ENCODE data around the gene MACROH2A1. TPM values are rescaled to one million over a fixed set of nuclear protein-coding genes. Genes with fewer than 3 reads are reported as not detected.

MACROH2A1 gene
- total and polyA plus RNA-seq, 5 donors from 2014 or later = 126 to 161 (median 140) TPM

DNA sequence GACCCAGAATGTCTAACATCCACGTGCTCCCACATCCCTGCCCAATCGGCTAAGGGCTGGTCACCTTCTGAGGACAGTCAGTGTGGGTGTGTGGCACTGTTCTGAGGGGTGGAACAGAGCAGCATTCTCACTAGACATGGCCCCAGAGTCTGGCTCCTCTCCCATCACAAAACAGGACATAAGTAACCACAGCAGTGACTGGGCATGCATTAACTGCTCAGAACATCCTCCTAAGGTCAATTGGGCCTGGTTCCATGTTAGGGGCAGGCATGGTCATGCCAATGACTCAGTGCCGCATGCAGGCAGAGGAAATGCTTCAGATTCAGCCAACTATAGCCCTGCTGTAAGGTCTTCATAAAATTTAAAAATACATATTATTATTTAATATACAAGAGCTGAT, 12.9 kb downstream of the MACROH2A1 start:
- Histone ChIP-seq H3K27me3 (ENCODE audit: control insufficient read depth, insufficient read depth, low read length) (no peaks in the 10 kb centered on the region), H3K4me1 (ENCODE audit: control insufficient read depth, insufficient read depth, low read length, poor library complexity, severe bottlenecking) (no peaks in the 10 kb centered on the region), H3K36me3 (ENCODE audit: control insufficient read depth, insufficient read depth, low read length) (peaks cover 84% of the 10 kb centered on the region), H3K27ac (ENCODE audit: insufficient read depth, low read length, poor library complexity, severe bottlenecking) (no peak overlapping the region), H3K4me3 (ENCODE audit: low read depth, low read length) (no peak overlapping the region), H3K9me3 (ENCODE audit: control insufficient read depth in 2 of 2, low read length in 2 of 2) (no peaks in the 10 kb centered on the region)
- DNase-seq = no peak
- Mint-ChIP-seq H3K27me3 (no peaks in the 10 kb centered on the region), H3K9me3 (no peaks in the 10 kb centered on the region), H3K27ac (no peak overlapping the region), H3K36me3 (peaks cover 66% of the 10 kb centered on the region), H3K4me1 (peaks cover 11 to 67% (median 38%) of the 10 kb centered on the region in 4 donors), H3K4me3 (no peak overlapping the region)
- no peak for ATAC-seq (ENCODE audit: low read depth in 2 of 2)

DNA sequence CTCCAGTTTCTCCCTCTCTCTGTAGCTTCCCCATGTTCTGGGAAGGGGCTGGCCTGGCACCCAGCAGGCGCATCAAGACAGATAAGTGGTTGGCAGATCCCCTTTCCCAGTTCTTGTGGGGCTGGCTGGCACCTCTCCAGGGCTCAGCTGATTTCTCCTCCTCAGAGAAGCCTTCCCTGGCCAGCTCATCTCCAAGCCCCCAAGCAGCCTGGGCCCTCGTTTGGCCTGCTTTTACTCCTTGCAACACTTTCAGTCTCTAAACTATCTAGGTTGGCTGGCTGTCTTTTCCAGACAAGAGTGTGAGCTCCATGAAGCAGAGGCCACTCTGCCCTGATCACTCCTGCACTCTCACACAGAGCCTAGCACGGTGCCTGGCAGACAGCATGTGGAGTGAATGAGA, 13.5 kb downstream of the MACROH2A1 start:
- H3K4me1 Mint-ChIP-seq = peaks cover 16 to 65% (median 38%) of the 10 kb centered on the region in 4 donors
- Histone ChIP-seq H3K4me3 (ENCODE audit: low read depth, low read length) (no peak overlapping the region), H3K27me3 (ENCODE audit: control insufficient read depth, insufficient read depth, low read length) (no peaks in the 10 kb centered on the region), H3K4me1 (ENCODE audit: control insufficient read depth, insufficient read depth, low read length, poor library complexity, severe bottlenecking) (no peaks in the 10 kb centered on the region), H3K36me3 (ENCODE audit: control insufficient read depth, insufficient read depth, low read length) (peaks cover 88% of the 10 kb centered on the region), H3K27ac (ENCODE audit: insufficient read depth, low read length, poor library complexity, severe bottlenecking) (no peak overlapping the region), H3K9me3 (ENCODE audit: control insufficient read depth in 2 of 2, low read length in 2 of 2) (no peaks in the 10 kb centered on the region)
- no peak overlapping the region for H3K4me3 Mint-ChIP-seq
- DNase-seq (no peak), ATAC-seq (ENCODE audit: low read depth in 2 of 2) (no peak)
- no peaks in the 10 kb centered on the region for H3K9me3 Mint-ChIP-seq
- no peak overlapping the region for H3K27ac Mint-ChIP-seq
- H3K36me3 Mint-ChIP-seq = peaks cover 70% of the 10 kb centered on the region
- no peaks in the 10 kb centered on the region for H3K27me3 Mint-ChIP-seq

DNA sequence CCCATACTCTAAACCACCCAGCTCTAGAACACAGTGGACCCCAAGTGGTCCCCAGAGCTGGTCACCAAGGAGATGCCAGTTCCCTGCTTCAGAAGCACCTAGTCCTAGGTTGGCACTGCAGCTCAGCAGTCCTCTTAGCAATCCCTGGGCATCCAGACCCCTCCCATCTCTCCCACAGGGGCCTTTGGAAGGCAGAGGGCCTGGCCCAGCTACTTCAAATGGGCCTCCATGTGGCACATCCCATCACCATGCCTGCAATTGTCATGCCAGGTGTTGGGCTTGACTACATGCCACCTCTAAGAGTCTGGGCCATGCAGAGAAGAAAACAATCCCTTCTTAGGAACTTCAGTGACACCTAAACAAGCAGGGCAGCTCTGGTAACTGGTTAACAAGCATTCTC, 14.1 kb downstream of the MACROH2A1 start:
- no peak overlapping the region for H3K4me3 ChIP-seq (ENCODE audit: low read depth, low read length)
- H3K27me3 Mint-ChIP-seq = no peaks in the 10 kb centered on the region
- H3K36me3 ChIP-seq (ENCODE audit: control insufficient read depth, insufficient read depth, low read length) = peaks cover 91% of the 10 kb centered on the region
- H3K9me3 Mint-ChIP-seq = no peaks in the 10 kb centered on the region
- DNase-seq = no peak
- no peak overlapping the region for H3K27ac Mint-ChIP-seq
- ATAC-seq (ENCODE audit: low read depth in 2 of 2) = no peak
- H3K27me3 ChIP-seq (ENCODE audit: control insufficient read depth, insufficient read depth, low read length) = no peaks in the 10 kb centered on the region
- H3K27ac ChIP-seq (ENCODE audit: insufficient read depth, low read length, poor library complexity, severe bottlenecking) = no peak overlapping the region
- peaks cover 16 to 58% (median 36%) of the 10 kb centered on the region in 4 donors for H3K4me1 Mint-ChIP-seq
- no peaks in the 10 kb centered on the region for H3K4me1 ChIP-seq (ENCODE audit: control insufficient read depth, insufficient read depth, low read length, poor library complexity, severe bottlenecking)
- H3K36me3 Mint-ChIP-seq = peaks cover 75% of the 10 kb centered on the region
- no peaks in the 10 kb centered on the region for H3K9me3 ChIP-seq (ENCODE audit: control insufficient read depth in 2 of 2, low read length in 2 of 2)
- H3K4me3 Mint-ChIP-seq = no peak overlapping the region

DNA sequence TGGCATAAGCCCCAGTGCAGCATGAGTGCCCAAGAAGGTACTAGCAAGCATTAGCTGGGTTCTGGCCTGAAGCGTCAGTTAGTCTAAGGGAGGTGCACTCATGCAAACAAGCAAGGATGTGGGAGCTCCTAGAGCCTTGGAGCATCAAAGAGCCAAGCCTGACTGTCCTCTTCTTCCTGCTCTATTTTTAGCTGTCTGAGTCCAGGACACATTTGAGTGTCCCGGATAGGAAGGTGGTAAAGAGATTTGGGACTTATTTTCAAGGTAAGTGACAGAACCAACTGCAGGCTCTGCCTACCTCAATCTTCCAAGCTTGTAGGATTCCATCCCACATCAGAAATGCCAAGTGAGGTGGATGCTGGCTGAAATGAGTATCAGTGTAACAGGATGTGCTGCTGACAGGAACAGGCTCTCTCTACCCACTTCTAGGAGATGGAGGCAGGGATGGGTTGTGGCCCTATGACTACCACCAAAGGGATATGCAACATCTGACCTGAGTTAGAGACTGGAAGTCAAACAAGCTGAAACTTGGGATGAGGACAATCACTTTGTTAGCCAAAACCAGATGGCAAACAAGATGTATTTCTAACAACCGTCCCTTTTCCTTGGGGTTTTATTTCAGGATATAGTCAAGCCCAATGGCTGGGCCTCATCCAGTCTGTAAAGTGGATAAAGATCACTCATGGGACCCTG, 15.1 kb downstream of the MACROH2A1 start:
- Histone ChIP-seq H3K9me3 (ENCODE audit: control insufficient read depth in 2 of 2, low read length in 2 of 2) (no peaks in the 10 kb centered on the region), H3K36me3 (ENCODE audit: control insufficient read depth, insufficient read depth, low read length) (peaks cover 97% of the 10 kb centered on the region), H3K4me3 (ENCODE audit: low read depth, low read length) (no peak overlapping the region), H3K4me1 (ENCODE audit: control insufficient read depth, insufficient read depth, low read length, poor library complexity, severe bottlenecking) (peaks cover 5% of the 10 kb centered on the region), H3K27ac (ENCODE audit: insufficient read depth, low read length, poor library complexity, severe bottlenecking) (no peak overlapping the region), H3K27me3 (ENCODE audit: control insufficient read depth, insufficient read depth, low read length) (no peaks in the 10 kb centered on the region)
- Mint-ChIP-seq H3K4me1 (peaks cover 16 to 56% (median 37%) of the 10 kb centered on the region in 4 donors), H3K9me3 (no peaks in the 10 kb centered on the region), H3K27me3 (no peaks in the 10 kb centered on the region), H3K27ac (peak overlapping the region in 1 of 3 donors; percentile 47), H3K4me3 (no peak overlapping the region), H3K36me3 (peaks cover 80% of the 10 kb centered on the region)
- no peak for DNase-seq
- ATAC-seq (ENCODE audit: low read depth in 2 of 2) = no peak

DNA sequence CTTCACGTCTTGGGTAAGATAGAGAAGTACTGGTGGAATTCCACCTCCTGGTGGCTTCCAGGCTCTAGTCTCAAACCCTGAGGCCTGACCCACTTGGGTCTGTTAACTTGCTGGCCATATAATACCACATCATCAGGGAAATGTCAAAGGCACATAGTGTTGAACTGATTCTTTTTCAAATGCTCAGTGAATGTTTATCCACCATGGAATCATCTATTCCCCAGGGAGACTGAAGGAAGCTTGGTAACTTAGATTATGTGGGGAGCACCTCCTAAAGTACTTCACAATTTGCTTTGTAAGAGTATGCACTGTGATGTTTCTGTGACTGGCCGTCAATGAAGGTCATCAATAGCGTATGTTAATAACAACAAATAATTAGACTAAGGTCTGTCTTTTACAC, 16.1 kb downstream of the MACROH2A1 start:
- Mint-ChIP-seq H3K9me3 (no peaks in the 10 kb centered on the region), H3K4me1 (peaks cover 16 to 57% (median 42%) of the 10 kb centered on the region in 4 donors), H3K27ac (no peak overlapping the region), H3K4me3 (no peak overlapping the region), H3K36me3 (peaks cover 80% of the 10 kb centered on the region), H3K27me3 (no peaks in the 10 kb centered on the region)
- no peak for ATAC-seq (ENCODE audit: low read depth in 2 of 2)
- no peak overlapping the region for H3K27ac ChIP-seq (ENCODE audit: insufficient read depth, low read length, poor library complexity, severe bottlenecking)
- H3K27me3 ChIP-seq (ENCODE audit: control insufficient read depth, insufficient read depth, low read length) = no peaks in the 10 kb centered on the region
- no peak overlapping the region for H3K4me3 ChIP-seq (ENCODE audit: low read depth, low read length)
- DNase-seq = no peak
- H3K4me1 ChIP-seq (ENCODE audit: control insufficient read depth, insufficient read depth, low read length, poor library complexity, severe bottlenecking) = peaks cover 5% of the 10 kb centered on the region
- peaks cover 96% of the 10 kb centered on the region for H3K36me3 ChIP-seq (ENCODE audit: control insufficient read depth, insufficient read depth, low read length)
- no peaks in the 10 kb centered on the region for H3K9me3 ChIP-seq (ENCODE audit: control insufficient read depth in 2 of 2, low read length in 2 of 2)

DNA sequence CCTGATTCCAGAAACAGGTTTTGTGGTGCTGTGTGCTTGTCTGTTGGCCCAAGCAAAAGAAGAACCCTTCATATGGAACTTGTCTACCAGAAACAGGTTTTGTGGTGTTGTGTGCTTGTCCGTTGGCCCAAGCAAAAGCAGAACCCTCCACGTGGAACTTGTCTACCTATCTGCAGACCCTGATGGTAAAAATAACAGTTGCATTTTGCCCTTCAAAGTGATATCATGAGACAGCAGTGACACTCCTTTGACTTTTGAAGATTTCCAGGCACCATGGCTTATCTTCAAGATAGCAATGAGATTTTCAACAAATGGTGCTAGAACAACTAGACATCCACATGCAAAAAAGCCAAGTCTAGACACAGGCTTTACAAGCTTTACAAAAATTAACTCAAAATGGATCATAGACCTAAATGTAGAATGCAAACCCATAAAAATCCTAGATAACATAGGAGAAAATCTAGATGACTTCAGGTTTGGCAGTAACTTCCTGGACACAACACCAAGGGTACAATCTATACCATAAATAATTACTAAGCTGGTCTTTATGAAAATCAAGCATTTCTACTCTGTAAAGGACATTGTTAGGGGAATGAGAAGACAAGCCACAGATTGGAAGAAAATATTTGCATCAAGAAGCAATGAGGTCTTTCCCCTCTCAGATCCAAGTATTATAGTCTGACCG, 16.8 kb downstream of the MACROH2A1 start:
- no peak overlapping the region for H3K27ac Mint-ChIP-seq
- H3K4me1 Mint-ChIP-seq = peaks cover 14 to 59% (median 45%) of the 10 kb centered on the region in 4 donors
- DNase-seq (no peak), ATAC-seq (ENCODE audit: low read depth in 2 of 2) (no peak)
- Histone ChIP-seq H3K9me3 (ENCODE audit: control insufficient read depth in 2 of 2, low read length in 2 of 2) (no peaks in the 10 kb centered on the region), H3K4me3 (ENCODE audit: low read depth, low read length) (no peak overlapping the region), H3K4me1 (ENCODE audit: control insufficient read depth, insufficient read depth, low read length, poor library complexity, severe bottlenecking) (peaks cover 5% of the 10 kb centered on the region), H3K27ac (ENCODE audit: insufficient read depth, low read length, poor library complexity, severe bottlenecking) (no peak overlapping the region), H3K27me3 (ENCODE audit: control insufficient read depth, insufficient read depth, low read length) (no peaks in the 10 kb centered on the region), H3K36me3 (ENCODE audit: control insufficient read depth, insufficient read depth, low read length) (peaks cover 91% of the 10 kb centered on the region)
- peaks cover 73% of the 10 kb centered on the region for H3K36me3 Mint-ChIP-seq
- H3K9me3 Mint-ChIP-seq = no peaks in the 10 kb centered on the region
- H3K27me3 Mint-ChIP-seq = no peaks in the 10 kb centered on the region
- H3K4me3 Mint-ChIP-seq = no peak overlapping the region

DNA sequence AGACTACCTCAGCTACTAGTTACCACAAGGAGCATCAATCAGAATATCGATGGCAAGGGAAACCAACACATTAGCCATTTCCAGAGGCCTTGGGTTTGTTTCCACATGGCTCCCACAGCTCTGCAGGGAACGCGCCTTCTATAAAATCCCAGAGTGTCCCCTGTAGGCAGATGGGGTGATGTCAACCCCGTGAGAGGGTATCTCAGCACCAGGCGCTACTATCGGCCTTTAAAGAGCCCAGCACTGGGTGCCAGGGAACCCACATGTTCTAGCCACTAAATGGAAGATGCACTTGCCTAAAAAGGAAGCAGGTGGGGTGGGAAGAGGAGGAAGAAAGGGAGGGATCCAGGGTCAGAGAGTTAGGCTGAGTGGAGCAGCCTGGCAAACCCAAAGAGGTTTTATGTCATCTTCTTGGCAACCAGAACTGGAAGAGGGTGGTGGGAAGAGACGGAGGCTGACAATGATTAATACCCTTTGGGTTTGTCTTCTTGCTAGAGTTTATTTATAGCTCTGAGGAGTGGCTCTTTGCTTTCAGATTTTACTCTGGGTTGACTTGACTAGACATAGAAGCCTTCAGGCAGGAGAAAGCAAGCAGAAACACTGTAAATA, 19.9 kb downstream of the MACROH2A1 start:
- Histone ChIP-seq H3K4me1 (ENCODE audit: control insufficient read depth, insufficient read depth, low read length, poor library complexity, severe bottlenecking) (peaks cover 5% of the 10 kb centered on the region), H3K9me3 (ENCODE audit: control insufficient read depth in 2 of 2, low read length in 2 of 2) (no peaks in the 10 kb centered on the region), H3K4me3 (ENCODE audit: low read depth, low read length) (no peak overlapping the region), H3K27ac (ENCODE audit: insufficient read depth, low read length, poor library complexity, severe bottlenecking) (no peak overlapping the region), H3K36me3 (ENCODE audit: control insufficient read depth, insufficient read depth, low read length) (peaks cover 84% of the 10 kb centered on the region), H3K27me3 (ENCODE audit: control insufficient read depth, insufficient read depth, low read length) (no peaks in the 10 kb centered on the region)
- Mint-ChIP-seq H3K27me3 (no peaks in the 10 kb centered on the region), H3K36me3 (peaks cover 66% of the 10 kb centered on the region), H3K4me3 (no peak overlapping the region), H3K9me3 (no peaks in the 10 kb centered on the region), H3K4me1 (peaks cover 13 to 70% (median 50%) of the 10 kb centered on the region in 4 donors), H3K27ac (peak overlapping the region in 2 of 3 donors; percentile 78 to 83)
- DNase-seq (no peak), ATAC-seq (ENCODE audit: low read depth in 2 of 2) (no peak)
